OCI-LY7 (cell line): ENCODE data around the gene PPP2R3B. TPM values are rescaled to one million over a fixed set of nuclear protein-coding genes. Genes with fewer than 3 reads are reported as not detected.

ENCODE experiments used
- BruUV-seq: library from RNA; stranded (reverse); fragments of 400-500 nt; replicated peaks from 2 replicates; lab custom pipeline; 2021; lab: Mats Ljungman, UMichigan
- CTCF ChIA-PET: fragments of 300-600 bp; sonication (Branson Sonifier 250); formaldehyde crosslinking; loops from one replicate; lab custom pipeline; 2022; ENCODE audit warnings: antibody characterized with exemption; ENCODE audit not compliant: unreplicated experiment; lab: Charles Lee
- POLR2A ChIA-PET: fragments of 300-600 bp; sonication (Branson Sonifier 250); formaldehyde crosslinking; loops from one replicate; lab custom pipeline; 2022; ENCODE audit warnings: antibody characterized with exemption; lab: Charles Lee
- DNase-seq: peaks from one replicate; pipeline ENCODE4 v3.0.0-alpha.2; 2015; ENCODE audit warnings: low spot score
- H2AFZ ChIP-seq: fragments of 200-600 bp; sonication (generic), shearing (Covaris generic); 2 replicates; pipeline ENCODE4 v1.6.1; 2014; ENCODE audit warnings: mild to moderate bottlenecking, antibody characterized with exemption, low read length, moderate library complexity
- H3K27ac ChIP-seq: fragments of 200-600 bp; sonication (generic); 2 replicates; pipeline ENCODE4 v1.5.1; 2014; ENCODE audit warnings: mixed run types, low read depth, mild to moderate bottlenecking, moderate library complexity, low read length, inconsistent platforms; ENCODE audit not compliant: poor library complexity, severe bottlenecking
- H3K36me3 ChIP-seq: fragments of 200-600 bp; sonication (generic); 2 replicates; pipeline ENCODE4 v1.6.1; 2014; ENCODE audit warnings: mild to moderate bottlenecking, antibody characterized with exemption, low read length, moderate library complexity, mixed read lengths; ENCODE audit not compliant: insufficient read depth
- H3K4me1 ChIP-seq: fragments of 200-600 bp; sonication (generic); 2 replicates; pipeline ENCODE4 v1.5.1; 2014; ENCODE audit warnings: mild to moderate bottlenecking, low read length; ENCODE audit not compliant: insufficient read depth, poor library complexity, severe bottlenecking
- H3K4me2 ChIP-seq: fragments of 200-600 bp; sonication (generic); 2 replicates; pipeline ENCODE4 v1.6.1; 2014; ENCODE audit warnings: mild to moderate bottlenecking, low read length
- H3K4me3 ChIP-seq: fragments of 200-600 bp; sonication (generic); 2 replicates; pipeline ENCODE4 v1.5.1; 2014; ENCODE audit warnings: mild to moderate bottlenecking, low read depth, low read length; ENCODE audit not compliant: poor library complexity, severe bottlenecking
- H3K79me2 ChIP-seq: fragments of 200-600 bp; sonication (generic); 2 replicates; pipeline ENCODE4 v1.6.1; 2016; ENCODE audit warnings: low read depth, mild to moderate bottlenecking, low read length, moderate library complexity, mixed read lengths; ENCODE audit not compliant: insufficient read depth
- H3K9me2 ChIP-seq: fragments of 200-600 bp; sonication (generic); 2 replicates; pipeline ENCODE4 v1.6.1; 2016; ENCODE audit warnings: mild to moderate bottlenecking, low read length, mixed read lengths; ENCODE audit not compliant: insufficient read depth
- H3K9me3 ChIP-seq: fragments of 200-600 bp; sonication (generic); 2 replicates; pipeline ENCODE4 v1.6.1; 2014; ENCODE audit warnings: mild to moderate bottlenecking, mixed run types, low read length, mixed read lengths
- H4K20me1 ChIP-seq: fragments of 200-600 bp; sonication (generic); 2 replicates; pipeline ENCODE4 v1.6.1; 2014; ENCODE audit warnings: mild to moderate bottlenecking, antibody characterized with exemption, low read length, moderate library complexity, mixed read lengths; ENCODE audit not compliant: insufficient read depth
- CTCF ChIP-seq: fragments of 200-600 bp; sonication (generic); conservative IDR thresholded peaks from 2 replicates; pipeline ENCODE4 v1.5.1; 2014; ENCODE audit warnings: mild to moderate bottlenecking, antibody characterized with exemption, low read length, moderate library complexity, mixed read lengths
- EZH2phosphoT487 ChIP-seq: fragments of 200-600 bp; sonication (generic); IDR thresholded peaks from 2 replicates; pipeline ENCODE4 v1.6.1; 2018; ENCODE audit warnings: low read depth, borderline replicate concordance, mild to moderate bottlenecking, mixed run types, antibody characterized with exemption, low read length, moderate library complexity, mixed read lengths
- intact Hi-C: fragments of 100-400 bp; cut with micrococcal nuclease; formaldehyde crosslinking; loops from one replicate; pipeline ENCODE4 v1.10.0; 2022; ENCODE audit not compliant: unreplicated experiment
- total RNA-seq, 2 experiments: library from RNA; depleted of rRNA in 1 of 2; stranded (reverse); fragments of >200 nt in 1 of 2; shearing (Covaris generic) in 1 of 2; gene quantifications; 2 replicates each; pipeline ENCODE4 v1.2.3, GENCODE V29; 2014 to 2022

PPP2R3B gene
- total RNA-seq, 2 experiments from 2014 or later: 270 to 342 TPM

GRCh38 chrX:316351-317325, 70.1 kb downstream of the PPP2R3B start:
- no TSS peak for BruUV-seq
- no peak for DNase-seq
- POLR2A ChIA-PET: no interaction called here

DNA sequence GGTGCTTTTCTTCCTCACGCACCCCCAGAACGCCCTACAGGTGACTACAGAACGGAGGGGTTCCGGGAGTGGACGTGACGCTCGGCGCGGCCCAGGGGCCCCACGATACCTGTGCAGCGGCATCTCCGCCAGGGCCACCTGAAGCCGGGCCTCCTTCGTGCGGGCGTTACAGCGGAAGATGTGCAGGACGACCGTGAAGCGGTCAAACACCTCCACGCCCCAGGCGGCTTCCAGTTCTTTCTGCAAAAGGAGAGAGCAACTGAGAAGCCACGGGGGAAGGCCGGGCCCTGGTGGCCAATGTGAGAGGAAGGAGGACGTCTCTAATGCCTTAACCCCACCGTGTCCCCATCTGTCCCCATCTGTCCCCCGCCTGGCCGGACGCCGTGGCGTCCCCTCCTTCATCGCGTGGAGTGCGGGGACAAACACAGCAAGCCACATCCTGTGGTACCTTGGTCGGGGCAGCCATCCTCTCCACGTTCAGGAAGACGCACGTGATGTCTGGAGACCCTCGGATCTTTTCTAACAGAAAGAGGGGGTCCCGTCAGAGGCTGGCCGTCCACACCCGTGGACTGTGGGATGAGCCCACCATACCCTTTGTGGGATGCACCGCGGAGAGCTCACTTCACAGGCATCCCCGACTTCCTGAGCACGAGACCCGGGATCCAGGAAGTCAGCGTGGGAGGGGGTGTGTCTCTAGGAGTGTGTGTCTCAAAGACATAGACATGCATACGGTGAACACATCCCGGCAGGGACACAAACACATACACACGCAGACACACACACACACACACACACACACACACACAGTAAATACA, 71.7 kb downstream of the PPP2R3B start:
- no peak overlapping the region for H2AFZ ChIP-seq
- no peak overlapping the region for H3K4me3 ChIP-seq
- no peak for DNase-seq
- H4K20me1 ChIP-seq: no peaks in the 10 kb centered on the region; the same call in 1 of the 2 replicates
- BruUV-seq: no TSS peak
- no peak overlapping the region for H3K27ac ChIP-seq
- no peaks in the 10 kb centered on the region for H3K9me3 ChIP-seq
- CTCF ChIA-PET: no interaction called here
- H3K4me1 ChIP-seq: peaks cover 8% of the 10 kb centered on the region
- H3K36me3 ChIP-seq: peaks cover 63% of the 10 kb centered on the region
- peaks cover 6% of the 10 kb centered on the region; the same call in 1 of the 2 replicates for H3K79me2 ChIP-seq
- no peaks in the 10 kb centered on the region for H3K9me2 ChIP-seq
- POLR2A ChIA-PET: no interaction called here
- TF ChIP-seq CTCF (no peak), EZH2phosphoT487 (no peak)
- no peak overlapping the region for H3K4me2 ChIP-seq
- intact Hi-C loops: no loop called here

More at GRCh38 chrX:316351-317325, 70.1 kb downstream of the PPP2R3B start:
- CTCF ChIA-PET: no interaction called here
- intact Hi-C loops: no loop called here
- Histone ChIP-seq H3K27ac (no peak overlapping the region), H3K9me2 (no peaks in the 10 kb centered on the region), H3K9me3 (no peaks in the 10 kb centered on the region), H3K4me2 (peak overlapping the region; percentile 27; the same call in 1 of the 2 replicates), H3K36me3 (peaks cover 51% of the 10 kb centered on the region), H3K4me1 (peaks cover 16% of the 10 kb centered on the region), H2AFZ (no peak overlapping the region), H3K4me3 (peak overlapping the region; percentile 14), H4K20me1 (no peaks in the 10 kb centered on the region; the same call in 1 of the 2 replicates), H3K79me2 (peaks cover 6% of the 10 kb centered on the region; the same call in 1 of the 2 replicates)
- TF ChIP-seq EZH2phosphoT487: no peak
- TF ChIP-seq CTCF: no peak
